A549 (cell line): ENCODE measurements around the gene LSM7. TPM values are rescaled to one million over a fixed set of nuclear protein-coding genes. Genes with fewer than 3 reads are reported as not detected.

Experiments used
- ATAC-seq, 2 experiments: fragments of 200-7000 bp in 1 of 2; fragments of >200 bp in 1 of 2; cut with Nextera tagmentation in 1 of 2; cut with Tn5 transposase in 1 of 2; 3 replicates each; pipeline versions ENCODE4 v1.8.0 to v1.9.1; 2018 to 2020; ENCODE audit warnings: mild to moderate bottlenecking in 1 of 2, moderate library complexity in 1 of 2
- CTCF ChIA-PET: fragments of 300-600 bp; sonication (Branson Sonifier 250); formaldehyde crosslinking; extraction: SDS; loops from one replicate; lab custom pipeline; 2021; ENCODE audit warnings: antibody characterized with exemption, inconsistent platforms; lab: Yijun Ruan, JAX
- POLR2A ChIA-PET: fragments of 350-600 bp; formaldehyde crosslinking; extraction: SDS; loops from one replicate; lab custom pipeline; 2021; ENCODE audit warnings: antibody characterized with exemption, inconsistent platforms; lab: Yijun Ruan, JAX
- DNase-seq, 2 experiments: peaks; one replicate each; pipeline versions ENCODE4 v3.0.0 to v3.0.0-alpha.2; 2011 to 2016; ENCODE audit warnings: low read depth in 1 of 2, low spot score in 1 of 2
- FAIRE-seq: peaks from 2 replicates; lab custom pipeline; 2011; peaks lifted over from hg19 to GRCh38; lab: Jason Lieb, UNC
- H3K27ac ChIP-seq, 2 experiments: fragments of >200 bp; sonication (Bioruptor Twin); formaldehyde crosslinking; 3 replicates each; pipeline ENCODE4 v1.5.1; 2016 to 2017
- H3K4me1 ChIP-seq: fragments of >200 bp; sonication (Bioruptor Twin); formaldehyde crosslinking; 3 replicates; pipeline ENCODE4 v1.6.1; 2016
- H3K4me2 ChIP-seq: fragments of >200 bp; sonication (Bioruptor Twin); formaldehyde crosslinking; 3 replicates; pipeline ENCODE4 v1.6.1; 2016
- H3K4me3 ChIP-seq: fragments of >200 bp; sonication (Bioruptor Twin); formaldehyde crosslinking; 3 replicates; pipeline ENCODE4 v1.5.1; 2016
- H3K9me3 ChIP-seq: fragments of >200 bp; sonication (Bioruptor Twin); formaldehyde crosslinking; 3 replicates; pipeline ENCODE4 v1.6.1; 2016
- CBX8 ChIP-seq: fragments of 200-600 bp; sonication (generic); IDR thresholded peaks from 2 replicates; pipeline ENCODE4 v1.6.1; 2016
- ESRRA ChIP-seq: fragments of 150-350 bp; IDR thresholded peaks from 2 replicates; pipeline ENCODE4 v1.6.1; 2014; ENCODE audit warnings: mild to moderate bottlenecking, low read length, borderline replicate concordance
- FOSB ChIP-seq: fragments of 250-450 bp; sonication (Bioruptor Pico); IDR thresholded peaks from 2 replicates; pipeline ENCODE4 v1.5.0; 2020; ENCODE audit warnings: mild to moderate bottlenecking, moderate library complexity
- MAZ ChIP-seq: fragments of 150-350 bp; IDR thresholded peaks from 2 replicates; pipeline ENCODE4 v1.6.1; 2014; ENCODE audit warnings: antibody characterized with exemption, low read depth, low read length, borderline replicate concordance
- MYC ChIP-seq: IDR thresholded peaks from 2 replicates; pipeline ENCODE4 v1.6.1; 2012; ENCODE audit warnings: mild to moderate bottlenecking, inconsistent platforms, low read length, improper control_type of control experiment, borderline replicate concordance
- RAD21 ChIP-seq, 2 experiments: fragments of >200 bp in 1 of 2; sonication (Bioruptor Twin) in 1 of 2; formaldehyde crosslinking in 1 of 2; IDR thresholded peaks in 1 of 2; conservative IDR thresholded peaks in 1 of 2; 2 replicates in 1 of 2; 3 replicates in 1 of 2; pipeline ENCODE4 v1.6.1; 2012 to 2018; ENCODE audit warnings: inconsistent platforms in 1 of 2
- RFX5 ChIP-seq: fragments of 450-650 bp; IDR thresholded peaks from 2 replicates; pipeline ENCODE4 v1.7.1; 2014; ENCODE audit warnings: antibody characterized with exemption, mild to moderate bottlenecking, moderate library complexity
- RNF2 ChIP-seq: fragments of 200-600 bp; sonication (generic); IDR thresholded peaks from 2 replicates; pipeline ENCODE4 v1.6.1; 2016; ENCODE audit warnings: low read depth, mild to moderate bottlenecking, antibody characterized with exemption, moderate library complexity, borderline replicate concordance
- SMC3 ChIP-seq: fragments of >200 bp; sonication (Bioruptor Twin); formaldehyde crosslinking; IDR thresholded peaks from 3 replicates; pipeline ENCODE4 v1.6.1; 2018; ENCODE audit warnings: inconsistent platforms
- TP53 ChIP-seq: fragments of 250-450 bp; sonication (Bioruptor Pico); IDR thresholded peaks from 2 replicates; pipeline ENCODE4 v1.5.0; 2021; ENCODE audit warnings: mild to moderate bottlenecking, moderate library complexity
- ZFP36 ChIP-seq: fragments of 450-650 bp; IDR thresholded peaks from 2 replicates; pipeline ENCODE4 v1.6.1; 2014; ENCODE audit warnings: borderline replicate concordance; ENCODE audit not compliant: partially characterized antibody
- WGBS: methylation state at CpG from one replicate; pipeline ENCODE4 v1.1.6; 2017; ENCODE audit errors: missing lambda C conversion rate; 5-methylcytosine and 5-hydroxymethylcytosine counted together
- polyA plus RNA-seq, 4 experiments: library from polyadenylated mRNA; depleted of rRNA in 3 of 4; stranded (reverse); fragments of >200 nt; fragmentation: RNase III in 1 of 4; extraction: RNeasy Plus Mini Kit Qiagen cat#74134 plus additional on column Dnase treatment in 1 of 4; gene quantifications; 2 replicates in 3 of 4; 3 replicates in 1 of 4; pipeline ENCODE4 v1.2.3, GENCODE V29; 2011 to 2017
- TF ChIP-seq, protein P1 (sequence below): fragments of 250-450 bp; sonication (Bioruptor Pico); IDR thresholded peaks from 2 replicates; pipeline ENCODE4 v1.5.0; 2021; ENCODE audit warnings: mild to moderate bottlenecking, moderate library complexity, borderline replicate concordance
- TF ChIP-seq, protein P2 (sequence below): fragments of 250-450 bp; sonication (Bioruptor Pico); IDR thresholded peaks from 2 replicates; pipeline ENCODE4 v1.5.0; 2020; ENCODE audit warnings: low read depth, mild to moderate bottlenecking, moderate library complexity
- TF ChIP-seq, protein P3 (sequence below): IDR thresholded peaks from 2 replicates; pipeline ENCODE4 v1.6.1; 2012
- TF ChIP-seq, protein P4 (sequence below): fragments of >200 bp; sonication (Bioruptor Twin); formaldehyde crosslinking; IDR thresholded peaks from 2 replicates; pipeline ENCODE4 v1.6.1; 2016
- TF ChIP-seq, protein P5 (sequence below): IDR thresholded peaks from 2 replicates; pipeline ENCODE4 v1.6.1; 2012

LSM7 gene
- polyA plus RNA-seq, 2 of the 4 experiments (the other 2 are of a cell fraction) = 140 to 144 TPM

DNA sequence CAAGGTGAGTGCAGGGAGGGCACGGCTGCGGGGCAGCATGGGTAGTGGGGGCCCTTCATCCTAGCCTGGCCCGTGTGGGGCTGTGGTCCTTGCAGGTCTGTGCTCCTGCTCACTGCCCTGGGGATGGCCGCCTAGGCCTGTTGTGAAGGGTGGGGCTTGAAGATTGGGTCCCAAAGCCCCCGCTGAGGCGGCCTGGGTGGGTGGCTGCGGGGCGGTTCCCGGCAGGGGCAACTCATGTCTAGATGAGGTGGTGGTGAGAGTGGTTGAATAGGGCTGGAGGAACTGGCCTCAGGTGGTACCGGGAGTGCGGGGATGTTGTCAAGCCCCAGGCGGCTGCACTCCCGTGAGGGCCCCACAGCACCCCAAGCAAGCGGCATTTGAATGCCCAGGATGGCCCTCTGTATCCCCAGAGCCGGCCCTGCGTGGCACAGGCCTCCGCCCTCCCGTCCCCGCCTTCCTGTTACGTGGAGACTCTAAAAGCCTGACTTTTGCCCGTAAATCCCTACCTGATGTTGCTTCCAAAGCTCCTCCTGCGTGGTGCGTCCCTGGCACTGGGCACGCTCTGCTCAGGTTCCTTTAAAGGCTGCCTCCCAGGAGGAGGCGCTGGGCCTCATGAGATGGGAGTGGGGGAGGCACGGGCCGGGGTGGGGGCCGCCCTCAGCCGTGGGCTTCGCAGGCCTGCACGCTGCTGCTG is 15.1 kb upstream of the LSM7 start:
- FAIRE-seq (no peak), ATAC-seq (peak in 1 of 2 experiments; percentile 27; a peak in 1 of 6 replicates), DNase-seq (no peak)
- no peak for TF ChIP-seq RNF2
- TF ChIP-seq SMC3 = no peak
- TF ChIP-seq RAD21 (conservative IDR thresholded peaks at IDR 0.05 in 1 of 2, IDR thresholded peaks at IDR 0.05 in 1 of 2) = no peak
- TF ChIP-seq, protein P1, sequence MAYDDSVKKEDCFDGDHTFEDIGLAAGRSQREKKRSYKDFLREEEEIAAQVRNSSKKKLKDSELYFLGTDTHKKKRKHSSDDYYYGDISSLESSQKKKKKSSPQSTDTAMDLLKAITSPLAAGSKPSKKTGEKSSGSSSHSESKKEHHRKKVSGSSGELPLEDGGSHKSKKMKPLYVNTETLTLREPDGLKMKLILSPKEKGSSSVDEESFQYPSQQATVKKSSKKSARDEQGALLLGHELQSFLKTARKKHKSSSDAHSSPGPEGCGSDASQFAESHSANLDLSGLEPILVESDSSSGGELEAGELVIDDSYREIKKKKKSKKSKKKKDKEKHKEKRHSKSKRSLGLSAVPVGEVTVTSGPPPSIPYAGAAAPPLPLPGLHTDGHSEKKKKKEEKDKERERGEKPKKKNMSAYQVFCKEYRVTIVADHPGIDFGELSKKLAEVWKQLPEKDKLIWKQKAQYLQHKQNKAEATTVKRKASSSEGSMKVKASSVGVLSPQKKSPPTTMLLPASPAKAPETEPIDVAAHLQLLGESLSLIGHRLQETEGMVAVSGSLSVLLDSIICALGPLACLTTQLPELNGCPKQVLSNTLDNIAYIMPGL (CRISPR knock-in tag) = no peak
- TF ChIP-seq, protein P2, sequence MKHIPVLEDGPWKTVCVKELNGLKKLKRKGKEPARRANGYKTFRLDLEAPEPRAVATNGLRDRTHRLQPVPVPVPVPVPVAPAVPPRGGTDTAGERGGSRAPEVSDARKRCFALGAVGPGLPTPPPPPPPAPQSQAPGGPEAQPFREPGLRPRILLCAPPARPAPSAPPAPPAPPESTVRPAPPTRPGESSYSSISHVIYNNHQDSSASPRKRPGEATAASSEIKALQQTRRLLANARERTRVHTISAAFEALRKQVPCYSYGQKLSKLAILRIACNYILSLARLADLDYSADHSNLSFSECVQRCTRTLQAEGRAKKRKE = no peak
- TF ChIP-seq MYC = no peak
- no peak for TF ChIP-seq RFX5
- TF ChIP-seq FOSB = no peak
- TF ChIP-seq, protein P3, sequence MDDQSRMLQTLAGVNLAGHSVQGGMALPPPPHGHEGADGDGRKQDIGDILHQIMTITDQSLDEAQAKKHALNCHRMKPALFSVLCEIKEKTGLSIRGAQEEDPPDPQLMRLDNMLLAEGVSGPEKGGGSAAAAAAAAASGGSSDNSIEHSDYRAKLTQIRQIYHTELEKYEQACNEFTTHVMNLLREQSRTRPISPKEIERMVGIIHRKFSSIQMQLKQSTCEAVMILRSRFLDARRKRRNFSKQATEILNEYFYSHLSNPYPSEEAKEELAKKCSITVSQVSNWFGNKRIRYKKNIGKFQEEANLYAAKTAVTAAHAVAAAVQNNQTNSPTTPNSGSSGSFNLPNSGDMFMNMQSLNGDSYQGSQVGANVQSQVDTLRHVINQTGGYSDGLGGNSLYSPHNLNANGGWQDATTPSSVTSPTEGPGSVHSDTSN = no peak
- TF ChIP-seq, protein P4, sequence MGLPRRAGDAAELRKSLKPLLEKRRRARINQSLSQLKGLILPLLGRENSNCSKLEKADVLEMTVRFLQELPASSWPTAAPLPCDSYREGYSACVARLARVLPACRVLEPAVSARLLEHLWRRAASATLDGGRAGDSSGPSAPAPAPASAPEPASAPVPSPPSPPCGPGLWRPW = no peak
- no peak for TF ChIP-seq TP53 (CRISPR knock-in tag)
- CTCF ChIA-PET = no interaction called here
- Histone ChIP-seq H3K9me3 (no peaks in the 10 kb centered on the region), H3K4me3 (no peak overlapping the region), H3K27ac (no peak overlapping the region), H3K4me2 (no peak overlapping the region), H3K4me1 (no peaks in the 10 kb centered on the region)
- WGBS = 93% methylated on average over 18 of the region's 31 CpGs
- POLR2A ChIA-PET = no interaction called here

DNA sequence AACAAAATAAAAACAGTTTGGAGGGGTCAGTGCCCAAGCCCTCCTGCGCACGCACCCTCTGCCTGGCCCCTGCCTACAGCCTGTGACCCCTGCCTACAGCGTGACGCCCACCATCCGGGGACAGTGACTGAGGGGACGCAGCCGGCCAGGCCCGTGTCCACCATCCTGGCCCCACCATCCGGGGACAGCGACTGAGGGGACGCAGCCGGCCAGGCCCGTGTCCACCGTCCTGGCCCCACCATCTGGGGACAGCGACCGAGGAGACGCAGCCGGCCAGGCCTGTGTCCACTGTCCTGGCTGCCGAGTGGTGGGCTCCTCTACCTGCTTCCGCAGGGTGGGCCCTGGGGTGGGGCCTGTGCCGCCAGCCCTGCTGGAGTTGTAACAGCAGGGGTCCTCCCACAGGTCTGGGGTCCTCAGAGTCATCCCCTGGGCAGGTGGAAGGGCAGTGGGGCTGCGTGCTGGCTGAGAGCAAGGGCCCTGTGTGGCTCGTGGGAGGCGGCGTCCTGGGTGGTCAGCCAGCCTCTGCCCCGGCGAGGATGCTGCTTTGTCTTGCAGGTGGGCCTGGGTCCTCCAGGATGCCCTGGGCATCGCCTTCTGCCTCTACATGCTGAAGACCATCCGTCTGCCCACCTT is 14.4 kb upstream of the LSM7 start:
- H3K27ac ChIP-seq = no peak overlapping the region
- FAIRE-seq = no peak
- H3K4me2 ChIP-seq = no peak overlapping the region
- POLR2A ChIA-PET = no interaction called here
- CTCF ChIA-PET = interaction anchor here (0.6 kb wide), 1 partner anchor 199 kb away, joined by 3 read pairs; no protein-coding TSS in a partner anchor
- H3K9me3 ChIP-seq = no peaks in the 10 kb centered on the region
- H3K4me3 ChIP-seq = no peak overlapping the region
- no peak for ATAC-seq
- no peaks in the 10 kb centered on the region for H3K4me1 ChIP-seq
- no peak for DNase-seq
- WGBS = 90% methylated on average over 7 of the region's 29 CpGs
- TF ChIP-seq, protein P5, sequence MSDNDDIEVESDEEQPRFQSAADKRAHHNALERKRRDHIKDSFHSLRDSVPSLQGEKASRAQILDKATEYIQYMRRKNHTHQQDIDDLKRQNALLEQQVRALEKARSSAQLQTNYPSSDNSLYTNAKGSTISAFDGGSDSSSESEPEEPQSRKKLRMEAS = no peak
- TF ChIP-seq MAZ (no peak), ESRRA (no peak), ZFP36 (no peak), CBX8 (no peak)
- TF ChIP-seq, protein P3 = no peak
- TF ChIP-seq, all 56 proteins: peak for 0
